GM12801 (cell line): Measurements from ENCODE around the gene ZMYND10.

Experiments
- CTCF ChIP-seq: IDR thresholded peaks from one replicate; pipeline ENCODE4 v1.5.1; 2011; ENCODE audit warnings: control low read depth; ENCODE audit not compliant: insufficient read length; ENCODE audit errors: extremely low read depth

ZMYND10 gene

GRCh38 chr3:50350527-50351322, 5.2 kb upstream of the ZMYND10 start, which contains the start of the genes CYB561D2 and NPRL2:
CYB561D2 (plus strand) TSS chr3:50350862; CDS start chr3:50351434, 572 bp downstream.
NPRL2 (minus strand) TSS chr3:50350775; CDS start chr3:50350652, 123 bp downstream.
- no peak for TF ChIP-seq CTCF

GRCh38 chr3:50350213-50350526, 4.6 kb upstream of the ZMYND10 start:
- TF ChIP-seq CTCF: no peak

GRCh38 chr3:50347187-50347813, 1.8 kb upstream of the ZMYND10 start:
- TF ChIP-seq CTCF: no peak

GRCh38 chr3:50345008-50345407, 524 bp downstream of the ZMYND10 start:
- no peak for TF ChIP-seq CTCF

- TF ChIP-seq CTCF: no peak
Observed at GRCh38 chr3:50342813-50343633, 2.5 kb downstream of the ZMYND10 start.

GRCh38 chr3:50341996-50342650, 3.4 kb downstream of the ZMYND10 start:
- no peak for TF ChIP-seq CTCF

- TF ChIP-seq CTCF: no peak
Observed at GRCh38 chr3:50341537-50341936, 4.0 kb downstream of the ZMYND10 start.
